Suprapubic skin (tissue), 4 donors: ENCODE data around the gene SNX24. TPM values are rescaled to one million over a fixed set of nuclear protein-coding genes. Genes with fewer than 3 reads are reported as not detected.

Experiments
- DNase-seq, 2 donors: peaks; one replicate each; pipeline ENCODE4 v3.0.0-alpha.2; 2019; ENCODE audit warnings: low spot score in 2 of 2
- H3K27ac ChIP-seq: fragments of 200-600 bp; sonication (generic); one replicate; pipeline ENCODE4 v1.5.1; 2019
- H3K27me3 ChIP-seq: fragments of 200-600 bp; sonication (generic); one replicate; pipeline ENCODE4 v1.5.1; 2019
- H3K36me3 ChIP-seq: fragments of 200-600 bp; sonication (generic); one replicate; pipeline ENCODE4 v1.5.1; 2019
- H3K4me1 ChIP-seq: fragments of 200-600 bp; sonication (generic); one replicate; pipeline ENCODE4 v1.5.1; 2019
- H3K4me3 ChIP-seq: fragments of 200-600 bp; sonication (generic); one replicate; pipeline ENCODE4 v1.5.1; 2019; ENCODE audit warnings: mild to moderate bottlenecking
- H3K9me3 ChIP-seq: fragments of 200-600 bp; sonication (generic); one replicate; pipeline ENCODE4 v1.5.1; 2019
- EP300 ChIP-seq: sonication (generic); formaldehyde crosslinking; IDR thresholded peaks from one replicate; pipeline ENCODE4 v1.6.1; 2017; ENCODE audit warnings: antibody characterized with exemption
- POLR2A ChIP-seq, 2 donors: fragments of 450-650 bp; IDR thresholded peaks; one replicate each; pipeline ENCODE4 v1.6.1; 2017; ENCODE audit warnings: antibody characterized with exemption in 2 of 2, mild to moderate bottlenecking in 2 of 2, moderate library complexity in 2 of 2
- POLR2AphosphoS5 ChIP-seq, 3 donors: sonication (generic); formaldehyde crosslinking; IDR thresholded peaks; one replicate each; pipeline ENCODE4 v1.6.1; 2017; ENCODE audit warnings: antibody characterized with exemption in 3 of 3
- WGBS: methylation state at CpG from one replicate; pipeline ENCODE4 v1.1.5; 2018; 5-methylcytosine and 5-hydroxymethylcytosine counted together
- total RNA-seq, 4 donors: library from RNA; depleted of rRNA; stranded (reverse); fragments of >200 nt; gene quantifications; one replicate each; pipeline ENCODE4 v1.1.0, GENCODE V29; 2016
- TF ChIP-seq, protein P1 (sequence below), 2 donors: fragments of 200-600 bp in 1 of 2; fragments of 450-650 bp in 1 of 2; sonication (generic) in 1 of 2; IDR thresholded peaks; one replicate each; pipeline ENCODE4 v1.5.1; 2016 to 2019; ENCODE audit warnings: antibody characterized with exemption in 2 of 2, mild to moderate bottlenecking in 1 of 2, moderate library complexity in 1 of 2

SNX24 gene
- total RNA-seq, 4 donors from 2014 or later = 15.2 to 43.0 (median 25.3) TPM

DNA sequence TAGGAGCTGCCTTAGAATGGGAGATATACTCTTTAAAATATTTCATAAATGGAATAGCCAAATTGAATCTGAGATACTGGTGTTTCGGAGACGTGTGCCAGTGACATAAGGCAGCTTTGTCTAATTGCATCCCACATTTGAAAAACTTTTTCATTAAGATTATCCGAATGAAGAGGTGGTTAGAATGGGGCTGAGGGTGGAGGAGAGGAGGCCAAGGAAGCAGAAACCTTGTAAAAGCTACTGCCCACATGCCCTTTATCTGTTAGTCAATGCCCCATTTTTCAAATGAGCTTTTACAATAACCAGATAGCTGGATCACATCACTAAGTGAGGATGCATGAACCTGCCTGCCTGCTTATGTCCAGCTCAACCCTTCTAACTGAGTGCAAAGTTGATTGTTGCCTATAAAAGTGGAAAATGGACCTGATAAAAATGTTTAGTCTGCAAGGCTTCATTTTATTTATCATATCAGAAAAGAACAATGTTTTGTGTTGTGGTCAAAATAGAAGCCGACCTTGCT lies 34.8 kb downstream of the SNX24 start:
- no peak for TF ChIP-seq POLR2AphosphoS5 (IDR thresholded peaks at IDR 0.05)
- no peak for TF ChIP-seq POLR2A (IDR thresholded peaks at IDR 0.05)
- no peak for TF ChIP-seq EP300
- TF ChIP-seq, protein P1, sequence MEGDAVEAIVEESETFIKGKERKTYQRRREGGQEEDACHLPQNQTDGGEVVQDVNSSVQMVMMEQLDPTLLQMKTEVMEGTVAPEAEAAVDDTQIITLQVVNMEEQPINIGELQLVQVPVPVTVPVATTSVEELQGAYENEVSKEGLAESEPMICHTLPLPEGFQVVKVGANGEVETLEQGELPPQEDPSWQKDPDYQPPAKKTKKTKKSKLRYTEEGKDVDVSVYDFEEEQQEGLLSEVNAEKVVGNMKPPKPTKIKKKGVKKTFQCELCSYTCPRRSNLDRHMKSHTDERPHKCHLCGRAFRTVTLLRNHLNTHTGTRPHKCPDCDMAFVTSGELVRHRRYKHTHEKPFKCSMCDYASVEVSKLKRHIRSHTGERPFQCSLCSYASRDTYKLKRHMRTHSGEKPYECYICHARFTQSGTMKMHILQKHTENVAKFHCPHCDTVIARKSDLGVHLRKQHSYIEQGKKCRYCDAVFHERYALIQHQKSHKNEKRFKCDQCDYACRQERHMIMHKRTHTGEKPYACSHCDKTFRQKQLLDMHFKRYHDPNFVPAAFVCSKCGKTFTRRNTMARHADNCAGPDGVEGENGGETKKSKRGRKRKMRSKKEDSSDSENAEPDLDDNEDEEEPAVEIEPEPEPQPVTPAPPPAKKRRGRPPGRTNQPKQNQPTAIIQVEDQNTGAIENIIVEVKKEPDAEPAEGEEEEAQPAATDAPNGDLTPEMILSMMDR (IDR thresholded peaks at IDR 0.05) = no peak
- DNase-seq = no peak
- Histone ChIP-seq H3K27me3 (no peaks in the 10 kb centered on the region), H3K36me3 (no peaks in the 10 kb centered on the region), H3K9me3 (no peaks in the 10 kb centered on the region), H3K4me1 (peaks cover 5% of the 10 kb centered on the region), H3K4me3 (no peak overlapping the region), H3K27ac (no peak overlapping the region)
- 91% methylated on average over 4 of the region's 4 CpGs for WGBS

DNA sequence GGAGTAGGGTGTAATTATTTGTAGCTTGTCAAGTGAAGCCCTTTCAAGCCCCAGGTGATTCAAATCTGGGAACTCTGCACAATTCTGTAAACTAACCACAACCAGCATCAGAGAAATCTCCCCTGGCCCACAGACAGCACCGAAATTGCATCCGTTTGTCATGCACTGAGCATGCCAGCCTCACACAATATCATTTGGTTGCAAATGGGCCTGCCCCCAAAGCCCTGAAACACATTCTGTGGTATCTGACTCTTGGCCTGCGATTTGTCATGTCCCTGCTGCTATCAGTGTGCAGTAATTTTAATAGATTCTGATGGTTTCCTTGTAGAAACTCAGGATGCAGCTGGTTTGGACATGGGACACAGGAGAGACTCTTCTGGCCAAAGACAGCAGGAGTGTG lies 35.3 kb downstream of the SNX24 start:
- Histone ChIP-seq H3K36me3 (no peaks in the 10 kb centered on the region), H3K9me3 (no peaks in the 10 kb centered on the region), H3K27ac (no peak overlapping the region), H3K4me3 (no peak overlapping the region), H3K4me1 (peaks cover 5% of the 10 kb centered on the region), H3K27me3 (no peaks in the 10 kb centered on the region)
- WGBS = 76% methylated on average over 3 of the region's 3 CpGs
- DNase-seq = no peak
- TF ChIP-seq, protein P1 (IDR thresholded peaks at IDR 0.05) = no peak
- TF ChIP-seq POLR2A (IDR thresholded peaks at IDR 0.05) = no peak
- no peak for TF ChIP-seq POLR2AphosphoS5 (IDR thresholded peaks at IDR 0.05)
- TF ChIP-seq EP300 = no peak

DNA sequence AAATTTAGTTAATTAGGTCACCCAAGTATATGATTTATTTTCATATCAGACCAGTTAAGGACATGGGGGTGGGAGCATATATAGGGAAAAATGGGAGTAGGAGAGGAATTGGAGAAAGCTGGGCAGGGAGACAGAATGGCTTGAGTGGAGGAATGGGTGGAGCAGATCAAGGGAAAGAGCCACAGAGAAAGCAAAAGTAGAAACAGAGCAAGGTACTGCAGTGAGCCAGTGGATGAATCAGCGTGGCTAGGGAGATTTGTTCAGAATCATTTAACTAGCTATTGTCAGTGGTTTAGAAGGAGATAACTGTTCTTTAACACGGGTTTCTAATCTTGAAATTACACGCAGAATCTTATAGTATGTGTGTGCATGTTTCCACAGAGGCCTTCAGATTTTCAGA lies 37.4 kb downstream of the SNX24 start:
- no peaks in the 10 kb centered on the region for H3K36me3 ChIP-seq
- no peaks in the 10 kb centered on the region for H3K9me3 ChIP-seq
- H3K27me3 ChIP-seq = no peaks in the 10 kb centered on the region
- no peak overlapping the region for H3K4me3 ChIP-seq
- 43% methylated on average over 3 of the region's 3 CpGs for WGBS
- peaks cover 5% of the 10 kb centered on the region for H3K4me1 ChIP-seq
- H3K27ac ChIP-seq = no peak overlapping the region
- DNase-seq = no peak
- TF ChIP-seq POLR2AphosphoS5 (IDR thresholded peaks at IDR 0.05) = no peak
- TF ChIP-seq, protein P1 (IDR thresholded peaks at IDR 0.05) = no peak
- TF ChIP-seq POLR2A (IDR thresholded peaks at IDR 0.05) = no peak
- no peak for TF ChIP-seq EP300

DNA sequence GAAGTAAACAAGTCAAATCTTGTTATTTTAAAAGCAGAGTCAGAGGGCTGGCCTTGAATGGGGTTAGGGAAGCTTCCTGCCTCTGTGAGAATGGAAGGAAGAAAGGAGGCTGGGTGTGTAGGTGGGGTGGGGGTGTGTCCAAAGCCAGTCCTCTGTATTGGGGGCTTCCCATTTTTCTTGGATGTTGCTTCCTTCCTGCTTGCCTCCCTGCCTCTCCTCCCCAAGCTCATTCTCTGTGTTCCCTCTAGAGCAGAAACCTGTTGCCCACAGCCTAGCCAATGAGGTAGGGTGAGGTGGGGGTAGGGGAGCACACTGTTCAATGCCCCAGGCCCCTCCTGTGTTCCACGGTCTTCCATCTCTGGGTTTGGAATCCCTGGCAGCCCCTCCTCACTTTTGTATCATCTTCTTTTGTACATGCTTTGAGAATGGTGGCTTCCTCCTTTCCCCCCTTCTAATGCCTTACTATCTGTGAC lies 39.7 kb downstream of the SNX24 start:
- H3K27ac ChIP-seq = no peak overlapping the region
- no peak for DNase-seq

DNA sequence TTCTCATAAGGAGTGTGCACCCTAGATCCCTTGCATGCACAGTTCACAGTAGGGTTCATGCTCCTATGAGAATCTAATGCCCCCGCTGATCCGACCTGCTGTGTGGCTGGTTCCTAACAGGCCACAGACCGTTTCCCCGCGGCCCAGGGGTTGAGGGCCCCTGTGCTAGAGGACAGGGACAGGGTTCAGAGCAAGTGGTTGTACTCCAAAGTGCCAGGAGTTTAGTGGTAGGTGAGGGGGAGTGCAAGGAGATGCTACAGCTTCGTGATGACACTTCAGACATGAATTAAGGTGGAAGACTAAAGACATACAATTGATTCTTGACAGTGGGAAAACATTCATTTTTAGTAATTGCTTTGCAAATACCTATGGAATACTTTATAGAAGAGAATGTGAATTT lies 40.5 kb downstream of the SNX24 start:
- H3K27ac ChIP-seq = no peak overlapping the region
- TF ChIP-seq, protein P1 (IDR thresholded peaks at IDR 0.05) = no peak
- TF ChIP-seq POLR2AphosphoS5 (IDR thresholded peaks at IDR 0.05) (no peak), EP300 (no peak), POLR2A (IDR thresholded peaks at IDR 0.05) (no peak)
- WGBS = 93% methylated on average over 6 of the region's 6 CpGs

More for the DNA sequence above, 39.7 kb downstream of the SNX24 start:
- Histone ChIP-seq H3K4me1 (peaks cover 5% of the 10 kb centered on the region), H3K9me3 (no peaks in the 10 kb centered on the region), H3K36me3 (no peaks in the 10 kb centered on the region), H3K27me3 (no peaks in the 10 kb centered on the region), H3K4me3 (no peak overlapping the region)
- 43% methylated on average over 1 of the region's 1 CpG for whole genome bisulfite sequencing
- TF ChIP-seq POLR2A (IDR thresholded peaks at IDR 0.05) = no peak

DNA sequence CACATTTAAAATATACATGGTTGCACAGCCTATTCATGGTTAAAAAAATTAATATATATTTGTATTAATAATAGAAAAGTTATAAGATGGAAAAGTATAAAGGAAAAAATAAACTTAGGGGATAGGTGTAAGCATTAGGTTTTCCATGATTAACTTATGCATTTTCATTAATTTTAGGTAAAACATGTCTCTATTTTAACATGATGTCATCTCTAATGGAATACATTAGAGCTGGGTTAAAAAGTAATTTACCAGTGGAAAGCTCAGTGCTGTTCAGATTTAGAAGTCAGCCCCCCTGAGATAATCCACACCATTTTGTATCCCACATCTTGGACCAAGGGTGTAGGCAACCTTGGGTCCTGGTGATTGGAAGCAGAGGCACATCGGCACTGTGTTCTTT lies 49.7 kb downstream of the SNX24 start:
- Histone ChIP-seq H3K27me3 (no peaks in the 10 kb centered on the region), H3K4me1 (no peaks in the 10 kb centered on the region), H3K36me3 (no peaks in the 10 kb centered on the region), H3K9me3 (no peaks in the 10 kb centered on the region), H3K4me3 (no peak overlapping the region), H3K27ac (no peak overlapping the region)
- DNase-seq = no peak
- TF ChIP-seq EP300 = no peak
- TF ChIP-seq, protein P1 (IDR thresholded peaks at IDR 0.05) = no peak
- no peak for TF ChIP-seq POLR2AphosphoS5 (IDR thresholded peaks at IDR 0.05)
- TF ChIP-seq POLR2A (IDR thresholded peaks at IDR 0.05) = no peak
- 86% methylated on average over 1 of the region's 1 CpG for WGBS

More for the DNA sequence above, 40.5 kb downstream of the SNX24 start:
- Histone ChIP-seq H3K4me3 (no peak overlapping the region), H3K9me3 (no peaks in the 10 kb centered on the region), H3K36me3 (no peaks in the 10 kb centered on the region), H3K27me3 (no peaks in the 10 kb centered on the region), H3K4me1 (peaks cover 5% of the 10 kb centered on the region)
- no peak for DNase-seq
